Liver (tissue), 9 donors: ENCODE data around the gene KRTAP9-9. TPM values are rescaled to one million over a fixed set of nuclear protein-coding genes. Genes with fewer than 3 reads are reported as not detected.
"Not testable (repeated sequence)": the region's sequence is repeated elsewhere in the genome, so short reads cannot be mapped to it uniquely, and the experiment has no call there.

Experiments
- DNase-seq: peaks from one replicate; pipeline ENCODE4 v3.0.0-alpha.2; 2017; ENCODE audit warnings: low spot score
- H3K27ac ChIP-seq, 2 donors: one replicate each; pipeline ENCODE4 v1.7.0; 2013; ENCODE audit warnings: inconsistent platforms in 2 of 2, low read length in 2 of 2, control low read depth in 1 of 2, low read depth in 1 of 2, mild to moderate bottlenecking in 1 of 2
- H3K27me3 ChIP-seq, 4 donors: one replicate each; pipeline versions ENCODE4 v1.6.1 to v1.7.0; 2013; ENCODE audit warnings: low read length in 3 of 4, inconsistent platforms in 1 of 4, mild to moderate bottlenecking in 1 of 4, moderate library complexity in 1 of 4; ENCODE audit not compliant: control insufficient read depth in 4 of 4, insufficient read depth in 4 of 4
- H3K36me3 ChIP-seq, 4 donors: one replicate each; pipeline versions ENCODE4 v1.6.1 to v1.7.0; 2013; ENCODE audit warnings: low read length in 3 of 4, mild to moderate bottlenecking in 3 of 4, low read depth in 1 of 4, moderate library complexity in 1 of 4; ENCODE audit not compliant: control insufficient read depth in 4 of 4, insufficient read depth in 3 of 4
- H3K4me1 ChIP-seq, 4 donors: one replicate each; pipeline versions ENCODE4 v1.6.1 to v1.7.0; 2013; ENCODE audit warnings: low read length in 3 of 4, mild to moderate bottlenecking in 3 of 4, moderate library complexity in 1 of 4; ENCODE audit not compliant: control insufficient read depth in 4 of 4, insufficient read depth in 4 of 4
- H3K4me3 ChIP-seq, 3 donors: one replicate each; pipeline versions ENCODE4 v1.6.1 to v1.7.0; 2013; ENCODE audit warnings: low read length in 3 of 3, control low read depth in 1 of 3, low read depth in 1 of 3, mild to moderate bottlenecking in 1 of 3
- H3K9ac ChIP-seq, 2 donors: one replicate each; pipeline ENCODE4 v1.7.0; 2013; ENCODE audit warnings: low read length in 2 of 2, mild to moderate bottlenecking in 2 of 2, moderate library complexity in 2 of 2, control low read depth in 1 of 2, low read depth in 1 of 2
- H3K9me3 ChIP-seq, 4 donors: one replicate each; pipeline versions ENCODE4 v1.6.1 to v1.7.0; 2013; ENCODE audit warnings: low read length in 3 of 4; ENCODE audit not compliant: control insufficient read depth in 4 of 4
- EGR1 ChIP-seq, 2 donors: IDR thresholded peaks; 2 replicates each; pipeline ENCODE4 v1.6.1; 2016 to 2018; ENCODE audit warnings: antibody characterized with exemption in 2 of 2, low read depth in 2 of 2
- NR2F2 ChIP-seq: IDR thresholded peaks from 2 replicates; pipeline ENCODE4 v1.6.1; 2016; ENCODE audit warnings: antibody characterized with exemption
- RAD21 ChIP-seq, 2 donors: IDR thresholded peaks; 2 replicates each; pipeline ENCODE4 v1.6.1; 2016; ENCODE audit warnings: antibody characterized with exemption in 2 of 2, mild to moderate bottlenecking in 2 of 2
- RXRA ChIP-seq, 2 donors: IDR thresholded peaks; 2 replicates each; pipeline ENCODE4 v1.6.1; 2017 to 2018; ENCODE audit warnings: antibody characterized with exemption in 2 of 2, mild to moderate bottlenecking in 1 of 2
- WGBS: extraction: QIAGEN DNeasy Blood & Tissue Kit; methylation state at CpG from one replicate; pipeline ENCODE4 v1.1.7; 2013; 5-methylcytosine and 5-hydroxymethylcytosine counted together
- polyA plus RNA-seq, 2 donors: library from polyadenylated mRNA; stranded (reverse) in 1 of 2; unstranded in 1 of 2; fragments of 200-250 nt in 1 of 2; fragments of >200 nt in 1 of 2; fragmentation: Nextera tagmentation in 1 of 2; extraction: Ambion mirVana in 1 of 2; gene quantifications; one replicate each; pipeline versions ENCODE4 v1.2.1 to v1.2.3, GENCODE V29; 2013 to 2015
- total RNA-seq, 2 donors: library from RNA; depleted of rRNA; stranded (reverse); fragments of >200 nt; gene quantifications; one replicate each; pipeline ENCODE4 v1.2.3, GENCODE V29; 2014
- donor health status: healthy.
- donor health status: healthy.
- donor health status: healthy.
- donor health status: healthy.
- donor health status: healthy.

Gene KRTAP9-9
- total and polyA plus RNA-seq, 4 donors: not detected

GRCh38 chr17:41231731-41232130 is 23.5 kb upstream of the KRTAP9-9 start:
- 80% methylated on average over 6 of the region's 6 CpGs for WGBS
- Histone ChIP-seq H3K27me3 (peaks cover 0 to 9% (median 0%) of the 10 kb centered on the region in 4 donors), H3K36me3 (no peaks in the 10 kb centered on the region), H3K4me3 (no peak overlapping the region), H3K9ac (no peak overlapping the region), H3K4me1 (no peaks in the 10 kb centered on the region), H3K27ac (no peak overlapping the region), H3K9me3 (peaks cover 0 to 3% (median 0%) of the 10 kb centered on the region in 4 donors)
- no peak for TF ChIP-seq RXRA (IDR thresholded peaks at IDR 0.05)
- no peak for TF ChIP-seq NR2F2
- TF ChIP-seq RAD21 (IDR thresholded peaks at IDR 0.05): no peak
- no peak for TF ChIP-seq EGR1 (IDR thresholded peaks at IDR 0.05; ENCODE audit: low read depth in 2 of 2)
- DNase-seq: no peak

- H3K27ac ChIP-seq, DNase-seq, H3K9me3 ChIP-seq, H3K4me1 ChIP-seq, H3K4me3 ChIP-seq, H3K9ac ChIP-seq, H3K27me3 ChIP-seq, H3K36me3 ChIP-seq: not testable (repeated sequence)
- WGBS: 70% methylated on average over 1 of the region's 1 CpG
Observed at GRCh38 chr17:41232399-41233105, 22.6 kb upstream of the KRTAP9-9 start, which contains the start of gene KRTAP9-3. TSS of gene KRTAP9-3 (plus strand) at chr17:41232449. CDS start at chr17:41232502, 53 bp downstream.

GRCh38 chr17:41237116-41237515 is 18.1 kb upstream of the KRTAP9-9 start:
- H3K27me3 ChIP-seq, H3K4me3 ChIP-seq, H3K4me1 ChIP-seq, H3K27ac ChIP-seq, H3K9ac ChIP-seq, H3K36me3 ChIP-seq, DNase-seq, H3K9me3 ChIP-seq: not testable (repeated sequence)
- 62% methylated on average over 4 of the region's 4 CpGs for WGBS

- not testable (repeated sequence) for H3K27me3 ChIP-seq, H3K9me3 ChIP-seq, H3K9ac ChIP-seq, H3K36me3 ChIP-seq, H3K4me3 ChIP-seq, H3K27ac ChIP-seq, DNase-seq, H3K4me1 ChIP-seq
- WGBS: 38% methylated on average over 3 of the region's 3 CpGs
Observed at GRCh38 chr17:41237949-41238437, 17.2 kb upstream of the KRTAP9-9 start, which contains the start of gene KRTAP9-8. TSS of gene KRTAP9-8 (plus strand) at chr17:41237999. CDS start at chr17:41238052, 53 bp downstream.

- H3K27ac ChIP-seq, H3K27me3 ChIP-seq, H3K9me3 ChIP-seq, DNase-seq, H3K36me3 ChIP-seq, H3K9ac ChIP-seq, H3K4me3 ChIP-seq, H3K4me1 ChIP-seq: not testable (repeated sequence)
- WGBS: 38% methylated on average over 2 of the region's 2 CpGs
Observed at GRCh38 chr17:41246995-41247787, 8.0 kb upstream of the KRTAP9-9 start.

- DNase-seq, H3K36me3 ChIP-seq, H3K27me3 ChIP-seq, H3K4me1 ChIP-seq, H3K27ac ChIP-seq, H3K9ac ChIP-seq, H3K4me3 ChIP-seq, H3K9me3 ChIP-seq: not testable (repeated sequence)
- 51% methylated on average over 2 of the region's 2 CpGs for WGBS
Observed at GRCh38 chr17:41249637-41250240, 5.4 kb upstream of the KRTAP9-9 start, which contains the start of gene KRTAP9-4. TSS of gene KRTAP9-4 (plus strand) at chr17:41249687. CDS start at chr17:41249721, 34 bp downstream.
